A673 (cell line): ENCODE results near the gene EFCAB9. TPM values are rescaled to one million over a fixed set of nuclear protein-coding genes. Genes with fewer than 3 reads are reported as not detected.

ENCODE experiments used
- BruUV-seq: library from RNA; stranded (reverse); fragments of 400-500 nt; replicated peaks from 2 replicates; lab custom pipeline; 2021; lab: Mats Ljungman, UMichigan
- CTCF ChIA-PET: fragments of 300-600 bp; sonication (Branson Sonifier 250); formaldehyde crosslinking; loops from one replicate; lab custom pipeline; 2022; ENCODE audit warnings: antibody characterized with exemption; lab: Charles Lee
- POLR2A ChIA-PET: fragments of 300-600 bp; sonication (Branson Sonifier 250); formaldehyde crosslinking; loops from one replicate; lab custom pipeline; 2022; ENCODE audit warnings: antibody characterized with exemption; ENCODE audit not compliant: low non-redundant PET; lab: Charles Lee
- DNase-seq: peaks from one replicate; pipeline ENCODE4 v3.0.0-alpha.2; 2015; ENCODE audit warnings: low spot score
- H3K27ac ChIP-seq: fragments of 200-600 bp; sonication (generic); 2 replicates; pipeline ENCODE4 v1.5.1; 2016; ENCODE audit warnings: mixed run types, low read depth, mild to moderate bottlenecking, mixed read lengths, antibody characterized with exemption, low read length; ENCODE audit not compliant: poor library complexity, severe bottlenecking
- H3K27me3 ChIP-seq: fragments of 200-600 bp; sonication (generic); replicated peaks from 2 replicates; pipeline ENCODE4 v1.6.1; 2017; ENCODE audit warnings: mixed run types, low read depth, mild to moderate bottlenecking, mixed read lengths, antibody characterized with exemption, low read length; ENCODE audit not compliant: insufficient read depth, poor library complexity
- H3K36me3 ChIP-seq: fragments of 200-600 bp; sonication (generic); 2 replicates; pipeline ENCODE4 v1.6.1; 2016; ENCODE audit warnings: mixed run types, mild to moderate bottlenecking, mixed read lengths, antibody characterized with exemption, low read length; ENCODE audit not compliant: insufficient read depth, poor library complexity, severe bottlenecking
- H3K4me1 ChIP-seq: fragments of 200-600 bp; sonication (generic); 2 replicates; pipeline ENCODE4 v1.6.1; 2017; ENCODE audit warnings: mixed run types, mild to moderate bottlenecking, mixed read lengths, antibody characterized with exemption, low read length; ENCODE audit not compliant: insufficient read depth, poor library complexity, severe bottlenecking
- H3K4me3 ChIP-seq: fragments of 200-600 bp; sonication (generic); 2 replicates; pipeline ENCODE4 v1.5.1; 2016; ENCODE audit warnings: low read depth, mixed run types, mild to moderate bottlenecking, mixed read lengths, low read length; ENCODE audit not compliant: poor library complexity, severe bottlenecking
- H3K9me3 ChIP-seq: fragments of 200-600 bp; sonication (generic); 2 replicates; pipeline ENCODE4 v1.6.1; 2016; ENCODE audit warnings: mixed run types, low read depth, mild to moderate bottlenecking, mixed read lengths, antibody characterized with exemption, low read length; ENCODE audit not compliant: poor library complexity, severe bottlenecking
- CTCF ChIP-seq: fragments of 300-800, 200-600 bp; sonication (generic); conservative IDR thresholded peaks from 2 replicates; pipeline ENCODE4 v1.5.1; 2017; ENCODE audit warnings: low read depth, mild to moderate bottlenecking, antibody characterized with exemption, low read length, moderate library complexity, mixed read lengths
- EZH2 ChIP-seq: fragments of 200-600 bp; sonication (generic); IDR thresholded peaks from 2 replicates; pipeline ENCODE4 v1.6.1; 2017; ENCODE audit warnings: borderline replicate concordance, low read depth, mild to moderate bottlenecking, mixed read lengths, antibody characterized with exemption, low read length; ENCODE audit not compliant: poor library complexity, severe bottlenecking
- intact Hi-C: fragments of 100-400 bp; cut with micrococcal nuclease; formaldehyde crosslinking; loops from one replicate; pipeline ENCODE4 v1.10.0; 2022; ENCODE audit not compliant: unreplicated experiment
- total RNA-seq: library from RNA; stranded (reverse); gene quantifications from 2 replicates; pipeline ENCODE4 v1.2.3, GENCODE V29; 2021

Gene EFCAB9
- total RNA-seq, 1 experiment from 2014 or later = not detected

GRCh38 chr5:172178301-172178987 lies 15.5 kb upstream of the EFCAB9 start:
- no peak for DNase-seq
- Histone ChIP-seq H3K27ac (no peak overlapping the region), H3K9me3 (no peaks in the 10 kb centered on the region), H3K36me3 (no peaks in the 10 kb centered on the region), H3K27me3 (no peaks in the 10 kb centered on the region), H3K4me1 (no peaks in the 10 kb centered on the region), H3K4me3 (no peak overlapping the region)
- no TSS peak for BruUV-seq
- intact Hi-C loops = no loop called here
- ChIA-PET CTCF (no interaction called here), POLR2A (no interaction called here)
- no peak for TF ChIP-seq CTCF
- no peak for TF ChIP-seq EZH2

- H3K4me3 ChIP-seq = no peak overlapping the region
- ChIA-PET CTCF (no interaction called here), POLR2A (no interaction called here)
- BruUV-seq = no TSS peak
- no peaks in the 10 kb centered on the region for H3K27me3 ChIP-seq
- H3K9me3 ChIP-seq = no peaks in the 10 kb centered on the region
- TF ChIP-seq CTCF (no peak), EZH2 (no peak)
- no peaks in the 10 kb centered on the region for H3K4me1 ChIP-seq
- H3K27ac ChIP-seq = no peak overlapping the region
- DNase-seq = no peak
- intact Hi-C loops = no loop called here
- no peaks in the 10 kb centered on the region for H3K36me3 ChIP-seq
These were observed 14.7 kb upstream of the EFCAB9 start for GRCh38 chr5:172178991-172179989.

- TF ChIP-seq CTCF = no peak
- no peak for TF ChIP-seq EZH2
- Histone ChIP-seq H3K27ac (no peak overlapping the region), H3K36me3 (no peaks in the 10 kb centered on the region), H3K4me1 (no peaks in the 10 kb centered on the region), H3K9me3 (no peaks in the 10 kb centered on the region), H3K4me3 (no peak overlapping the region), H3K27me3 (no peaks in the 10 kb centered on the region)
- DNase-seq = no peak
- ChIA-PET CTCF (no interaction called here), POLR2A (no interaction called here)
- intact Hi-C loops = no loop called here
- no TSS peak for BruUV-seq
These were observed 13.0 kb upstream of the EFCAB9 start for GRCh38 chr5:172180936-172181335.
